T-cell (primary cell): ENCODE data around the gene ANKEF1. TPM values are rescaled to one million over a fixed set of nuclear protein-coding genes. Genes with fewer than 3 reads are reported as not detected.

ENCODE experiments used
- ATAC-seq, 4 experiments: fragments of 200-7000 bp in 3 of 4; fragments of 150-1000 bp in 1 of 4; cut with Tn5 transposase; replicated peaks in 1 of 4; 1 replicate in 3 of 4; 2 replicates in 1 of 4; pipeline ENCODE4 v1.10.0; 2021; ENCODE audit warnings: moderate library complexity in 3 of 4, mild to moderate bottlenecking in 2 of 4, moderate number of reproducible peaks in 1 of 4
- CTCF ChIA-PET, 2 donors: fragments of 300-600 bp; sonication (Branson Sonifier 250); formaldehyde crosslinking; loops; one replicate each; lab custom pipeline; 2022; ENCODE audit warnings: antibody characterized with exemption in 2 of 2; lab: Charles Lee
- POLR2A ChIA-PET, 2 donors: fragments of 300-600 bp; sonication (Branson Sonifier 250); formaldehyde crosslinking; loops; one replicate each; lab custom pipeline; 2022; ENCODE audit warnings: antibody characterized with exemption in 2 of 2; lab: Charles Lee
- DNase-seq, 35 experiments: peaks; one replicate each; pipeline versions ENCODE4 v3.0.0 to v3.0.0-alpha.2; 2013 to 2023
- H3K27ac ChIP-seq: one replicate; pipeline ENCODE4 v1.5.1; 2013; ENCODE audit warnings: low read length
- H3K27me3 ChIP-seq, 2 experiments: replicated peaks in 1 of 2; 1 replicate in 1 of 2; 2 replicates in 1 of 2; pipeline versions ENCODE4 v1.6.1 to v1.7.0; 2013; ENCODE audit warnings: low read length in 1 of 2, mixed read lengths in 1 of 2; ENCODE audit not compliant: control insufficient read depth in 2 of 2, insufficient read depth in 2 of 2; ENCODE audit errors: extremely low read depth in 1 of 2
- H3K36me3 ChIP-seq, 2 donors: 1 replicate in 1 of 2; 2 replicates in 1 of 2; pipeline versions ENCODE4 v1.6.1 to v1.7.0; 2013; ENCODE audit warnings: low read length in 1 of 2; ENCODE audit not compliant: control insufficient read depth in 2 of 2, insufficient read depth in 1 of 2; ENCODE audit errors: extremely low read depth in 1 of 2
- H3K4me1 ChIP-seq, 2 experiments: 1 replicate in 1 of 2; 2 replicates in 1 of 2; pipeline versions ENCODE4 v1.6.1 to v1.7.0; 2013; ENCODE audit warnings: low read length in 2 of 2, mixed read lengths in 1 of 2; ENCODE audit not compliant: insufficient read depth in 2 of 2, control insufficient read depth in 1 of 2; ENCODE audit errors: extremely low read depth in 1 of 2
- H3K4me3 ChIP-seq, 2 donors: 1 replicate in 1 of 2; 2 replicates in 1 of 2; pipeline versions ENCODE4 v1.5.1 to v1.7.0; 2013; ENCODE audit warnings: mild to moderate bottlenecking in 2 of 2, low read length in 1 of 2, moderate library complexity in 1 of 2; ENCODE audit not compliant: control insufficient read depth in 1 of 2; ENCODE audit errors: extremely low read depth in 1 of 2
- H3K9me3 ChIP-seq: 2 replicates; pipeline ENCODE4 v1.7.0; 2013
- H3K27ac Mint-ChIP-seq, 2 donors: one replicate each; pipeline ENCODE4 v1.8.0; 2020 to 2021; ENCODE audit warnings: mild to moderate bottlenecking in 2 of 2, mixed read lengths in 2 of 2
- H3K27me3 Mint-ChIP-seq, 2 donors: one replicate each; pipeline ENCODE4 v1.8.0; 2021 to 2022; ENCODE audit warnings: mixed read lengths in 2 of 2
- H3K36me3 Mint-ChIP-seq: one replicate; pipeline ENCODE4 v1.8.0; 2021; ENCODE audit warnings: mixed read lengths
- H3K4me1 Mint-ChIP-seq, 3 donors: one replicate each; pipeline ENCODE4 v1.8.0; 2020 to 2022; ENCODE audit warnings: mixed read lengths in 3 of 3, mild to moderate bottlenecking in 1 of 3
- H3K4me3 Mint-ChIP-seq, 3 donors: one replicate each; pipeline ENCODE4 v1.8.0; 2020 to 2022; ENCODE audit warnings: mild to moderate bottlenecking in 3 of 3, mixed read lengths in 3 of 3, moderate library complexity in 3 of 3
- H3K9me3 Mint-ChIP-seq, 3 donors: one replicate each; pipeline ENCODE4 v1.8.0; 2020 to 2022; ENCODE audit warnings: mixed read lengths in 3 of 3
- WGBS: methylation state at CpG from one replicate; pipeline ENCODE4 v1.1.5; 2013; ENCODE audit warnings: missing lambda C conversion rate; ENCODE audit not compliant: insufficient coverage; 5-methylcytosine and 5-hydroxymethylcytosine counted together
- total RNA-seq, 35 experiments: library from RNA in 6 of 35; stranded (reverse) in 6 of 35; fragments of 120-200 nt in 1 of 35; gene quantifications; one replicate each; pipeline versions ENCODE4 v1.2.1 to v1.2.4 and lab custom pipeline; 2013 to 2026

The ANKEF1 gene
- total RNA-seq, 5 donors from 2014 or later (not counting 1 experiment from before 2014, with no cell fraction given) = 1.9 to 7.0 (median 4.1) TPM

DNA sequence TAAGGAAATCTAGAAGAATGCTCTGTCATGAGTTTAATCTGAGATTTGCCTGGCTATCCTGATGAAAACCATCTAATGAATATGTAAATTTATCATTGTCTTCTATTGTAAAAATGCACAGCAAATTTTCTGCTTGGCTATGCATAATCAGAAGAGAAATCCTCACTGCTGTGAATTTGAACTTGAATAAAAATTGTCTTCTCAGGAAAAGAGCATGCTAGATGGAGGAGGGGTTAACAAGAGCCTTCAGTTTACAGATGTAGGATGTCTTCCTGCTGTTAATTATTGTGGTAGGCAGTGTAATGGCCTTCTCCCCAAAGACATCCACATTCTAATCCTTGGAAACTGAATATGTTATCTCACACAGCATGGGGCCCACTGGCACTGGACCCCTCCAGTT lies 45.8 kb downstream of the ANKEF1 start:
- POLR2A ChIA-PET = no interaction called here
- CTCF ChIA-PET = no interaction called here
- Mint-ChIP-seq H3K4me1 (no peaks in the 10 kb centered on the region), H3K9me3 (no peaks in the 10 kb centered on the region), H3K4me3 (no peak overlapping the region), H3K27ac (no peak overlapping the region), H3K27me3 (peaks cover 15 to 18% of the 10 kb centered on the region in 2 donors), H3K36me3 (no peaks in the 10 kb centered on the region)
- Histone ChIP-seq H3K27me3 (peaks cover 0 to 2% of the 10 kb centered on the region in 2 experiments), H3K4me1 (no peaks in the 10 kb centered on the region), H3K4me3 (no peak overlapping the region), H3K36me3 (no peaks in the 10 kb centered on the region), H3K9me3 (no peaks in the 10 kb centered on the region), H3K27ac (no peak overlapping the region)
- ATAC-seq (no peak), DNase-seq (no peak)

DNA sequence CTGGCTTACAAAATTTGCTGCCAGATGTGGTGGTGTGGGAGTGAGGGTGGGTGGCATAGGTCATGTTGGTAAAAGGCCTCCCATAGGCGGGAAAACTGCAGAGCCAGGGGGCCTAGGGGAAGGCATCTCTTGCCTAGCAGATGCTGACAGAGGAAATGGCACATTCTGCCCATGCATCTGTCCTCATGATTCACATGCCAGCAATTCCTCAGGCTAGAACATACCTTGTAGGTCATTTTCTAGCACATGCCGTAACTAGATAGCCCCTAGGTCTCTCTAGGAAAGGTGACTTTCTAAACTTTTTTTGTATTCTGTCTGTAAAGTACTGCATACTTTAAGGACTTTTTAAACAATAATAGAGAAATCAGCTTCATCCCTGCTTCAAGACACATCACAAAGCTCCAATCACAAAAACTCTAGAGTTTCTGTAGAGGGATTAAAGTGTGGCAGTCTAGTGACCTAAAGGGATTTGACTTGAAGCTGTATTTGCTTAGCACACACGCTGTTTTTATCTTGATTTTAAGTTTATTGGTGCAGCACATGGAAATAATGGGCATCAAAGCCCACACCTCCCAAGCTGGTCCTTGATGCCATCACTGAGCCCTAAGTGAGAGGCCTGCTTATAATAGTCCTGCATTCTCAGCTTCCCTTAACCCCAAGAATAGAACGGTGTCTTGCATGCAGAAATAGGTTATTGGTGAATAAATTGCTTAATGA lies 55.2 kb downstream of the ANKEF1 start:
- ATAC-seq (no peak), DNase-seq (no peak)
- H3K9me3 Mint-ChIP-seq = no peaks in the 10 kb centered on the region
- H3K27ac ChIP-seq = no peak overlapping the region
- POLR2A ChIA-PET = no interaction called here
- H3K4me1 ChIP-seq = no peaks in the 10 kb centered on the region
- no peak overlapping the region for H3K4me3 Mint-ChIP-seq
- no peaks in the 10 kb centered on the region for H3K9me3 ChIP-seq
- CTCF ChIA-PET = interaction anchor here (0.8 to 4.7 kb wide), 14 partner anchors 9 to 473 kb away, joined by 3 to 39 read pairs (median 4); no protein-coding TSS in a partner anchor
- H3K36me3 Mint-ChIP-seq = no peaks in the 10 kb centered on the region
- H3K36me3 ChIP-seq = no peaks in the 10 kb centered on the region
- no peak overlapping the region for H3K4me3 ChIP-seq
- 100% methylated on average over 2 of the region's 4 CpGs for WGBS
- no peak overlapping the region for H3K27ac Mint-ChIP-seq
- no peaks in the 10 kb centered on the region for H3K4me1 Mint-ChIP-seq
- H3K27me3 Mint-ChIP-seq = peaks cover 0 to 2% of the 10 kb centered on the region in 2 donors
- H3K27me3 ChIP-seq = no peaks in the 10 kb centered on the region

DNA sequence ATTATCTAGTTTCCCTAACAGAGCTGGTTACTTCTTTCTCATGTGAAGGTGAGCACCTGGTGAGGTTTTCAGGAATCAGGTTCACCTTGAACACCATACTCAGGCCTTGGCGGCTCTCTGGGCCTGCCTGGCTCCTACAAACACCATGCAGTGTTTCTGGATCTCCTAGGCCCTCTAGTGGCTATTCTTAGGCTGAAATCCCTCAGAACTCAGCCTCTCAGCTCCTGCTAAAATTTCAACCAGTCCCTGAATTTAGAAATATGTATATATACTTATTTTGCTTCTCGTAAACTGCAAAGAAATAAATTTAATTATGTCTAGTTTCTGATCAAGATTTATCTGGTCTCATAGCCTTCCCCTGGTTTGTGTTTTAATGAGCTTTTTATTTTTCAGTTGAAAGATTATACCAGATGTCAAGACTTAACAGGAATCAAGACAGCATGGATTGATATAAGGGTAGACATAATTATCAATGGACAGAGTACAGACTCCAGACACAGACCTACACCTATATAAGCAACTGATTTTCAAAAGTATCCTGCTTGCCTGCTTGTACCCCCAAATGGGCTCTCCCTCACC lies 55.9 kb downstream of the ANKEF1 start:
- H3K36me3 ChIP-seq = no peaks in the 10 kb centered on the region
- H3K36me3 Mint-ChIP-seq = no peaks in the 10 kb centered on the region
- POLR2A ChIA-PET = no interaction called here

DNA sequence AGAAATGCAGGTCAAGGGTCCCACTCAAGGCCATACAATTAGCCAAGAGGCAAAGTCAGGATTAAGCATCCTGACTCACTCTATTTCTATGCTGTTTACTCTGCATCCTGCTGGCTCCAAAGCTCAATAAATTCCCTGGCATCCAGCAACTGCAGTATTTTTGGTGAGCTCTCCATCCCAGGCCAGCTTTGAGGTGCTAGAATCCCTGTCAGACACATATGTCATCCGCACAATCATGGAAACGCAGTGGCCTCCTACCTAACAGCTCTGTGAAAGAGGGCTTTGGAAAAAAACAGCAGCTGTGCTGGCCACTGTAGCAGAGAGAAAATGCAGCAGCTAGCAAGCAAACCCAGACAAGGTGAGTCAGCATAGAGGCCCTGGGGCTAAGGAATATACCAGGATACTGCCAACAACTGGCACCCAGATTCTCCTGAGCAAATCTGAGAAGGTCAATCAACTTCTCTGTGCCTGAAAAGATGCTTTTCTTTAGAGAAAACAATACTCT lies 58.4 kb downstream of the ANKEF1 start:
- H3K36me3 Mint-ChIP-seq = no peaks in the 10 kb centered on the region
- H3K9me3 Mint-ChIP-seq = no peaks in the 10 kb centered on the region
- 86% methylated on average over 2 of the region's 2 CpGs for WGBS
- peaks cover 0 to 6% of the 10 kb centered on the region in 2 donors for H3K27me3 Mint-ChIP-seq
- Histone ChIP-seq H3K27me3 (no peaks in the 10 kb centered on the region), H3K27ac (no peak overlapping the region), H3K9me3 (no peaks in the 10 kb centered on the region), H3K4me3 (no peak overlapping the region), H3K36me3 (no peaks in the 10 kb centered on the region), H3K4me1 (no peaks in the 10 kb centered on the region)
- no peaks in the 10 kb centered on the region for H3K4me1 Mint-ChIP-seq
- POLR2A ChIA-PET = interaction anchor here in 1 of 2 donors (0.5 kb wide), 1 partner anchor 297 kb away, joined by 5 read pairs; no protein-coding TSS in a partner anchor
- no peak overlapping the region for H3K4me3 Mint-ChIP-seq
- CTCF ChIA-PET = interaction anchor here (0.6 to 4.7 kb wide), 3 partner anchors 114 to 480 kb away, joined by 3 to 39 read pairs (median 5); no protein-coding TSS in a partner anchor
- ATAC-seq (no peak), DNase-seq (no peak)
- no peak overlapping the region for H3K27ac Mint-ChIP-seq

More for the DNA sequence above, 55.9 kb downstream of the ANKEF1 start:
- Histone ChIP-seq H3K27ac (no peak overlapping the region), H3K27me3 (no peaks in the 10 kb centered on the region), H3K4me3 (no peak overlapping the region), H3K4me1 (no peaks in the 10 kb centered on the region), H3K9me3 (no peaks in the 10 kb centered on the region)
- Mint-ChIP-seq H3K9me3 (no peaks in the 10 kb centered on the region), H3K4me1 (no peaks in the 10 kb centered on the region), H3K27me3 (peaks cover 0 to 2% of the 10 kb centered on the region in 2 donors), H3K27ac (no peak overlapping the region), H3K4me3 (no peak overlapping the region)
- CTCF ChIA-PET = interaction anchor here (0.6 to 4.7 kb wide), 17 partner anchors 8 to 473 kb away, joined by 3 to 39 read pairs (median 4); no protein-coding TSS in a partner anchor
- ATAC-seq = peak in 2 of 4 experiments; percentile 54 to 55
- DNase-seq = peak in 16 of 35 experiments; percentile 0 to 57 (median 6)
- WGBS = no CpG with 5 or more reads among the region's 2 CpGs

DNA sequence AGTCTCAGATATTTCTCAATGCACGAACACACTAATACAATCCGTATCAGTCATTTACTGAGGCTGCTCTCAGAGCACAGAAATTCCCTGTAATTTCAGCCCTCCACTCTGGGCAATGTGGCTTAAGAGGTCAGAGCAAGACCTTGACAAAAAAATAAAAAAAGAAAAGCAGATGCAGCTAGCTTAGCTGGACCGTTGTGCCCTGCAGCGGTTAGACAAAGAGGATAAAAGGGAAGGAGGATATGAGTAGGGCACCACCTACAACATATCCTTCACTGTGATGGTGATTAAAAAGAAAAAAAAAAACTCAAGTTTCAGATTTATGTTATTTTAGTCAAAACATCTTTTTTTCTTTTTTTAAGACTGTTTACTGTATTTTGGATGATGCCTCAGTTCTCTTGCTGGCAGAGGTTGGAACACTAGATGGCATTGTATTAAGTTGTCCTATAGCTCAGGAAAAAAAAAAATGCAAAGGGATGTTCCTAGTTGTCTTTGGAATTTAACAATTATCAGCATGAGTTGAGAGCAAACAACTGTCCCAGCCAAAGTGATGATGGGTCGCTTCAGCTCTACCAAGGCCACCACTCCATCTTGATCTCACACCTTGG lies 59.9 kb downstream of the ANKEF1 start:
- H3K9me3 ChIP-seq = no peaks in the 10 kb centered on the region
- DNase-seq (no peak), ATAC-seq (no peak)
- H3K27ac ChIP-seq = no peak overlapping the region
- H3K4me3 Mint-ChIP-seq = no peak overlapping the region
- H3K36me3 ChIP-seq = no peaks in the 10 kb centered on the region
- no peaks in the 10 kb centered on the region for H3K4me1 Mint-ChIP-seq
- H3K27ac Mint-ChIP-seq = no peak overlapping the region
- peaks cover 0 to 9% of the 10 kb centered on the region in 2 donors for H3K27me3 Mint-ChIP-seq
- H3K9me3 Mint-ChIP-seq = no peaks in the 10 kb centered on the region
- no peaks in the 10 kb centered on the region for H3K27me3 ChIP-seq
- 73% methylated on average over 5 of the region's 5 CpGs for WGBS
- H3K36me3 Mint-ChIP-seq = no peaks in the 10 kb centered on the region
- ChIA-PET POLR2A (no interaction called here), CTCF (no interaction called here)
- no peak overlapping the region for H3K4me3 ChIP-seq
- H3K4me1 ChIP-seq = no peaks in the 10 kb centered on the region

DNA sequence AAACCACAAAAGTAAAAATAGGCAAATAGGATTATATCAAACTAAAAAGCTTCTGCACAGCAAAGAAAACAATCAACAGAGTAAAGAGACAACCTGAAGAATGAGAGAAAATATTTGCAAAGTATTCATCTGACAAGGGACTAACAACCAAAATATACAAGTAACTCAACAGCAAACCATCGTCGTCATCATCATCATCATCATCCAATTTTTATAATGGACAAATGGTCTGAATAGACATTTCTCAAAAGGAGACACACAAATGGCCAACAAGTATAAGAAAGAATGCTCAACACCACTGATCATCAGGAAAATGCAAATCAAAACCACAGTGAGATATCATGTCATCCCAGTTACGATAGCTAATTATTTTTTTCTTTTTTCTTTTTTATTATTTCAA lies 62.0 kb downstream of the ANKEF1 start:
- H3K27ac Mint-ChIP-seq = no peak overlapping the region
- H3K9me3 Mint-ChIP-seq = no peaks in the 10 kb centered on the region
- no peak overlapping the region for H3K4me3 Mint-ChIP-seq
- Histone ChIP-seq H3K9me3 (no peaks in the 10 kb centered on the region), H3K36me3 (no peaks in the 10 kb centered on the region), H3K27me3 (no peaks in the 10 kb centered on the region), H3K4me3 (no peak overlapping the region), H3K4me1 (no peaks in the 10 kb centered on the region), H3K27ac (no peak overlapping the region)
- POLR2A ChIA-PET = no interaction called here
- CTCF ChIA-PET = no interaction called here
- ATAC-seq (no peak), DNase-seq (no peak)
- 90% methylated on average over 2 of the region's 3 CpGs for WGBS
- H3K27me3 Mint-ChIP-seq = peaks cover 0 to 9% of the 10 kb centered on the region in 2 donors
- no peaks in the 10 kb centered on the region for H3K4me1 Mint-ChIP-seq
- H3K36me3 Mint-ChIP-seq = no peaks in the 10 kb centered on the region
